Natural killer cell (primary cell): ENCODE data around the gene PEPD. TPM values are rescaled to one million over a fixed set of nuclear protein-coding genes. Genes with fewer than 3 reads are reported as not detected.

Experiments
- ATAC-seq, 3 donors: fragments of 150-1000 bp in 2 of 3; fragments of 200-7000 bp in 1 of 3; cut with Tn5 transposase; 1 replicate in 1 of 3; 2 replicates in 2 of 3; pipeline ENCODE4 v1.10.0; 2021; ENCODE audit warnings: mild to moderate bottlenecking in 2 of 3, moderate library complexity in 2 of 3
- DNase-seq, 2 donors: peaks; one replicate each; pipeline versions ENCODE4 v3.0.0 to v3.0.0-alpha.2; 2013 to 2021; ENCODE audit warnings: mixed read lengths in 1 of 2
- H3K27ac ChIP-seq: one replicate; pipeline ENCODE4 v1.5.1; 2013; ENCODE audit warnings: mild to moderate bottlenecking, low read length
- H3K27me3 ChIP-seq: one replicate; pipeline ENCODE4 v1.6.1; 2013; ENCODE audit warnings: low read length; ENCODE audit not compliant: control insufficient read depth, insufficient read depth
- H3K36me3 ChIP-seq: one replicate; pipeline ENCODE4 v1.6.1; 2013; ENCODE audit warnings: low read length; ENCODE audit not compliant: control insufficient read depth, insufficient read depth
- H3K4me1 ChIP-seq: one replicate; pipeline ENCODE4 v1.6.1; 2013; ENCODE audit warnings: low read length; ENCODE audit not compliant: control insufficient read depth, insufficient read depth
- H3K4me3 ChIP-seq: one replicate; pipeline ENCODE4 v1.5.1; 2013; ENCODE audit warnings: low read length
- H3K9me3 ChIP-seq: one replicate; pipeline ENCODE4 v1.6.1; 2013; ENCODE audit warnings: low read length; ENCODE audit not compliant: control insufficient read depth, insufficient read depth
- H3K27ac Mint-ChIP-seq, 2 donors: one replicate each; pipeline ENCODE4 v1.8.0; 2022; ENCODE audit warnings: mild to moderate bottlenecking in 2 of 2, mixed read lengths in 2 of 2, moderate library complexity in 1 of 2
- H3K27me3 Mint-ChIP-seq, 2 donors: one replicate each; pipeline ENCODE4 v1.8.0; 2022; ENCODE audit warnings: low read depth in 2 of 2, mixed read lengths in 2 of 2
- H3K36me3 Mint-ChIP-seq: one replicate; pipeline ENCODE4 v1.8.0; 2022; ENCODE audit warnings: mixed read lengths
- H3K4me1 Mint-ChIP-seq, 2 donors: one replicate each; pipeline ENCODE4 v1.8.0; 2022; ENCODE audit warnings: mixed read lengths in 2 of 2
- H3K4me3 Mint-ChIP-seq: one replicate; pipeline ENCODE4 v1.8.0; 2022; ENCODE audit warnings: mild to moderate bottlenecking, moderate library complexity, mixed read lengths
- H3K9me3 Mint-ChIP-seq, 2 donors: one replicate each; pipeline ENCODE4 v1.8.0; 2022; ENCODE audit warnings: mixed read lengths in 2 of 2
- WGBS: methylation state at CpG from one replicate; pipeline ENCODE4 v1.1.7; 2013; ENCODE audit warnings: missing lambda C conversion rate; ENCODE audit not compliant: insufficient coverage; 5-methylcytosine and 5-hydroxymethylcytosine counted together
- intact Hi-C: fragments of 100-400 bp; cut with micrococcal nuclease; formaldehyde crosslinking; loops from one replicate; pipeline ENCODE4 v1.14.2; 2022
- total RNA-seq, 4 donors: library from RNA; stranded (reverse); fragments of 120-200 nt in 1 of 4; gene quantifications; one replicate each; pipeline versions ENCODE4 v1.2.3 to v1.2.4, GENCODE V29; 2013 to 2022
- TF ChIP-seq, protein P1 (sequence below): fragments of 200-600 bp; IDR thresholded peaks from one replicate; pipeline ENCODE4 v1.8.0; 2022; ENCODE audit warnings: antibody characterized with exemption

The PEPD gene
- total RNA-seq, 3 donors from 2014 or later (not counting 1 experiment from before 2014, with no cell fraction given): 33.9 to 42.2 (median 40.9) TPM

DNA sequence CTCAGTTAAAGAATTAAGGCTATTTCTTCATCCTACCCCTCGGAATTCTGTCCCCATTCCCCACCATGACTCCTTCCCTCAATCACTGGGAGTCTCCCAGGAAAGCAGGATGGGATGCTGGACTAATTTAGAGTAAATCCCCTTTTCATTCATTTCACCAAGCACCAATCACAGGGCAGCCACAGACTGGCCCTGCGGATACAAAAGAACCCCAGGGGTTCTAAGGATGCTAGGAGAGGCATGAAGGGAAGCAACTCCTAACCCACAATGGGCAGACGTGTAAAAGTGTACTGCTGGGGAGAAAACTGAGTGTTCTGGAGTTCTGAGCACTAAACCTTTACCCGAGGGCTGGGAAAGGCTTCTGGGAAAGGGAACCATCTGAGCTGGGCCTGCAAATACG, 3.0 kb downstream of the PEPD start:
- no peak overlapping the region for H3K27ac Mint-ChIP-seq

DNA sequence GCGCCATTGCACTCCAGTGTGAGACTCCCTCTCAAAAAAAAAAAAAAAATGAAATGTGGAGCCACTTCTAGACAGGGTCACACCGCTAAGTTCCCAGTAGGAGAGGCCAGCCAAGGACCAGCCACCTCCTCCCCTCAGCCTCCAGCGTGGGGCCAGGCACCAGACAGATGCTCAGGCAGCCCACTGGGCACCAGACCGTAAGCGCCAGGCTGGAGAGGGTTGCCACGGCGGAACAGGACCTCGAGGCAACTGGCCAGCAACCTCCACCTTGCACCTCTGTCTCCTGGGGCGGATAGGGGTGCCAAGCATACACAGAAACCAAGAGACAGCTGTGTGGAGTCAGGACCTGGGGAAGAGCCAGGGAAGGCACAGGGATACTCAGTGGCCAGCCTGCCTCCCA, 3.7 kb downstream of the PEPD start:
- H3K4me3 Mint-ChIP-seq: no peak overlapping the region
- WGBS: 90% methylated on average over 9 of the region's 9 CpGs
- H3K9me3 ChIP-seq: no peaks in the 10 kb centered on the region
- intact Hi-C loops: no loop called here
- TF ChIP-seq, protein P1, sequence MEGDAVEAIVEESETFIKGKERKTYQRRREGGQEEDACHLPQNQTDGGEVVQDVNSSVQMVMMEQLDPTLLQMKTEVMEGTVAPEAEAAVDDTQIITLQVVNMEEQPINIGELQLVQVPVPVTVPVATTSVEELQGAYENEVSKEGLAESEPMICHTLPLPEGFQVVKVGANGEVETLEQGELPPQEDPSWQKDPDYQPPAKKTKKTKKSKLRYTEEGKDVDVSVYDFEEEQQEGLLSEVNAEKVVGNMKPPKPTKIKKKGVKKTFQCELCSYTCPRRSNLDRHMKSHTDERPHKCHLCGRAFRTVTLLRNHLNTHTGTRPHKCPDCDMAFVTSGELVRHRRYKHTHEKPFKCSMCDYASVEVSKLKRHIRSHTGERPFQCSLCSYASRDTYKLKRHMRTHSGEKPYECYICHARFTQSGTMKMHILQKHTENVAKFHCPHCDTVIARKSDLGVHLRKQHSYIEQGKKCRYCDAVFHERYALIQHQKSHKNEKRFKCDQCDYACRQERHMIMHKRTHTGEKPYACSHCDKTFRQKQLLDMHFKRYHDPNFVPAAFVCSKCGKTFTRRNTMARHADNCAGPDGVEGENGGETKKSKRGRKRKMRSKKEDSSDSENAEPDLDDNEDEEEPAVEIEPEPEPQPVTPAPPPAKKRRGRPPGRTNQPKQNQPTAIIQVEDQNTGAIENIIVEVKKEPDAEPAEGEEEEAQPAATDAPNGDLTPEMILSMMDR: no peak
- ATAC-seq: no peak
- no peaks in the 10 kb centered on the region for H3K9me3 Mint-ChIP-seq
- H3K27ac ChIP-seq: no peak overlapping the region
- H3K36me3 Mint-ChIP-seq: no peaks in the 10 kb centered on the region
- no peak overlapping the region for H3K4me3 ChIP-seq
- no peaks in the 10 kb centered on the region for H3K27me3 Mint-ChIP-seq
- H3K36me3 ChIP-seq: no peaks in the 10 kb centered on the region
- H3K4me1 ChIP-seq: peaks cover 35% of the 10 kb centered on the region
- H3K27ac Mint-ChIP-seq: no peak overlapping the region
- H3K27me3 ChIP-seq: no peaks in the 10 kb centered on the region
- DNase-seq: no peak
- peaks cover 30 to 65% of the 10 kb centered on the region in 2 donors for H3K4me1 Mint-ChIP-seq

More for the DNA sequence above, 3.0 kb downstream of the PEPD start:
- no peak overlapping the region for H3K27ac ChIP-seq
- no peaks in the 10 kb centered on the region for H3K9me3 Mint-ChIP-seq
- peaks cover 30 to 59% of the 10 kb centered on the region in 2 donors for H3K4me1 Mint-ChIP-seq
- no peak overlapping the region for H3K4me3 ChIP-seq
- no peaks in the 10 kb centered on the region for H3K27me3 Mint-ChIP-seq
- intact Hi-C loops: no loop called here
- ATAC-seq: no peak
- no peaks in the 10 kb centered on the region for H3K27me3 ChIP-seq
- 88% methylated on average over 5 of the region's 5 CpGs for WGBS
- H3K36me3 ChIP-seq: no peaks in the 10 kb centered on the region
- H3K4me3 Mint-ChIP-seq: no peak overlapping the region
- H3K4me1 ChIP-seq: peaks cover 35% of the 10 kb centered on the region
- H3K9me3 ChIP-seq: no peaks in the 10 kb centered on the region
- no peaks in the 10 kb centered on the region for H3K36me3 Mint-ChIP-seq
- no peak for DNase-seq
- TF ChIP-seq, protein P1: no peak

DNA sequence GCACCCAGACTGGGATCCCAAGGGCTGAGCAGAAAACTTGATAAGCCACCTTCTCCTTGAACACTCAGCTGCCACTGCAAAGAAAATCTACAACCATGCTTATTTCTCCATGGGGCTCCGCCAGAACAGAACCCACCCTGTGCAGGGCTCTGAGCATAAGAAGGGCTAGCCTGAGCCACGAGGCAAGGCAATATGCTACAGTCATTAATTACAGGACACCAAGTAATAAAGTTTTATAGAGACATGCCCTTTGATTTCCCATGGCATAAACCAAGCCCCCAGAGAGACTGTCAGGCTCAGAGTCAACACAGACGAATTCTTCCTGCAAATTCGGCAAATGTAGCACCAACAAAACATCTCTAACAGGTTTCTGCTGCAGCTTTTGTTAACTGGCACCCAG, 5.7 kb downstream of the PEPD start:
- Mint-ChIP-seq H3K4me1 (peaks cover 19 to 56% of the 10 kb centered on the region in 2 donors), H3K36me3 (no peaks in the 10 kb centered on the region), H3K27me3 (no peaks in the 10 kb centered on the region), H3K27ac (no peak overlapping the region), H3K4me3 (no peak overlapping the region), H3K9me3 (no peaks in the 10 kb centered on the region)
- no peaks in the 10 kb centered on the region for H3K27me3 ChIP-seq
- no peaks in the 10 kb centered on the region for H3K9me3 ChIP-seq
- peaks cover 22% of the 10 kb centered on the region for H3K4me1 ChIP-seq
- ATAC-seq (no peak), DNase-seq (no peak)
- no peak overlapping the region for H3K27ac ChIP-seq
- TF ChIP-seq, protein P1: no peak
- 82% methylated on average over 4 of the region's 4 CpGs for WGBS
- intact Hi-C loops: no loop called here
- no peak overlapping the region for H3K4me3 ChIP-seq
- H3K36me3 ChIP-seq: no peaks in the 10 kb centered on the region

DNA sequence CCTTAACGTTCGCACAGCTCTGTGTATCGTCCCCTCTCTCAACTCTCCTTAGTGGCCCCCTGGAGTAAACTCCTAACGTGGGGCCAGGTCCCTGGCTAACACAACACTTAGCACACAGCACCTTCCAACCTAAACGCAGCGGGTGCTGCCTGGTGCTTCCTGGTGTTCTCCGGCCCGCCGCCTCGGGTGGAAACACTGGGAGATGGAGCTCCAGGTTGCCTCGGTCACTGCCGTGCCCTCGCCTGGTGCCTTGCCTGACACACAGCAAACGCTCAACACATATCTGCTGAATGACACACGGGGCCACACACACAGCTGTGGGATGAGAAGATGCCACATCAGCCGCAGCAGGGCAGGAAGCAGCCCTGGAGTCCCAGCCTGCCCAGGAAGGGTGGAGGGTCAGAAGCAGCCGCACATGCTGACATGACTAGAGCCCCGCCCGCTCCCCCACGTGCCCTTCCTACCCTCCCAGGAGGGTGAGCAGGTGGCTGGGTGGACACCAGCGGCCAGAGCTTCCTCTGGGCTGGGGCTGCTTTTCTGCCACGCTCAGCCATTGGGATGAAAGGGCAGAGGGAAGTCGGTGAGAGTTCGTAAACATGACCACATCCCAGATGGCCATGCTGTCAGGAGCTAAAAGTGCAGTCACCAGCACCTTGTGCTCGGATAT, 6.6 kb downstream of the PEPD start:
- H3K9me3 Mint-ChIP-seq: no peaks in the 10 kb centered on the region
- WGBS: 77% methylated on average over 25 of the region's 25 CpGs
- no peak overlapping the region for H3K27ac ChIP-seq
- peaks cover 13 to 50% of the 10 kb centered on the region in 2 donors for H3K4me1 Mint-ChIP-seq
- no peaks in the 10 kb centered on the region for H3K27me3 Mint-ChIP-seq
- no peaks in the 10 kb centered on the region for H3K27me3 ChIP-seq
- TF ChIP-seq, protein P1: no peak
- H3K4me3 ChIP-seq: no peak overlapping the region
- no peaks in the 10 kb centered on the region for H3K9me3 ChIP-seq
- peak overlapping the region in 1 of 2 donors; percentile 80 for H3K27ac Mint-ChIP-seq
- H3K4me3 Mint-ChIP-seq: peak overlapping the region; percentile 59
- DNase-seq (peak in 1 of 2 donors; percentile 20), ATAC-seq (peak; percentile 31 to 66 (median 45))
- no peaks in the 10 kb centered on the region for H3K36me3 Mint-ChIP-seq
- intact Hi-C loops: no loop called here
- no peaks in the 10 kb centered on the region for H3K36me3 ChIP-seq
- peaks cover 17% of the 10 kb centered on the region for H3K4me1 ChIP-seq
